GM19043 (cell line): ENCODE data around the gene CLDN7.

Source experiments
- ATAC-seq: cut with Tn5 transposase; IDR thresholded peaks from one replicate; pipeline ENCODE4 v1.9.1; 2021; ENCODE audit warnings: low read depth; ENCODE audit not compliant: unreplicated experiment

CLDN7 gene

DNA sequence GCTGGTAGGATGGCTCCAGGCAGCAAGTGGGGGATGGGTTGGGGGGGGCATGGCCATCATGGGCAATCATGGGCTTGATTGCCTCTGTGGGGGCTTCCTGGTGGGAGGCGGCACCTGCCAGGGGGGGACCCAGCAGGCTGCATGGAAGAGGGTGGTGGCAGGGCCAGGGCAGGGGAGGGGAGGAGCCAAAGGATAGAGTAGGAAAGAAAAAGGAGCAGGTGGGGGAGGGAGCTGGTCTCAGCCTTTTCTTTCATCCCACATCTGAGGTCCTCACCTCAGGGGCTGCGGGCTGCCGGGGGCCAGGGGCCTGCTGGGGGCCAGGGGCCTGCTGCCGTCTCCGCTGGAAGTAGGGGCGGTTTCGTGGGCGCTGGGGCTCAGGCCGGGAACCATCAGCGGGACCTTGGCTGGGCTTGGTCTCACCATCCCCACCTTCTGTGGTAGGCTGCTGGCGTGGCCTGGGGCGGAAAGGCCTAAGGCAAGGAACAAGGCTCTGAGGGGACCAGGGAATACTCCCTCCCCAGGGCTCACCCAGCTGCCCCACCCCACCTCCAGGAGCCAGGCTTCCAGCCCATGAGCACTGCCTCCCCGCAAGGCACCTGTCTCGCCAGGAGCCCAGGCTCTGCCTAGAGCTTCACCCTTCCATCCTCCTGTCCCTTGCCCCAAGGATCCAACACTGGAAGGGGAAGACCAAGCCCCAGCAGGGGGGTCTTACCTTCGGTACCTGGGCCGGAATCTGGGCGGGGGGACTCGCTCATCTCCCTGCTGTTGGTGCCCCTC, 27.2 kb upstream of the CLDN7 start:
- no peak for ATAC-seq

DNA sequence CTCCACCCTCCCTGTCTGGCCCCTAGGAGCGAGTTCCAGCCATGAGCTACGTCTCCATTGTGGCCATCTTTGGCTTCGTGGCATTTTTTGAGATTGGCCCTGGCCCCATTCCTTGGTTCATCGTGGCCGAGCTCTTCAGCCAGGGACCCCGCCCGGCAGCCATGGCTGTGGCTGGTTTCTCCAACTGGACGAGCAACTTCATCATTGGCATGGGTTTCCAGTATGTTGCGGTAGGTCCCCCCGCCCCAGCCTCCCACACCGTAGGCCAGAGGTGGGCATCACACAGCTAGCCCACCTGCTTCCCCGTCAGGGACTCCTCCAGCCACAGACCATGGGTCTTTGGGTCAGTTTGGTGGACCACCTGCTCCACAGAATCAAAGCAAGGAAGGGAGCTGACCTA, 23.4 kb upstream of the CLDN7 start:
- ATAC-seq = no peak

DNA sequence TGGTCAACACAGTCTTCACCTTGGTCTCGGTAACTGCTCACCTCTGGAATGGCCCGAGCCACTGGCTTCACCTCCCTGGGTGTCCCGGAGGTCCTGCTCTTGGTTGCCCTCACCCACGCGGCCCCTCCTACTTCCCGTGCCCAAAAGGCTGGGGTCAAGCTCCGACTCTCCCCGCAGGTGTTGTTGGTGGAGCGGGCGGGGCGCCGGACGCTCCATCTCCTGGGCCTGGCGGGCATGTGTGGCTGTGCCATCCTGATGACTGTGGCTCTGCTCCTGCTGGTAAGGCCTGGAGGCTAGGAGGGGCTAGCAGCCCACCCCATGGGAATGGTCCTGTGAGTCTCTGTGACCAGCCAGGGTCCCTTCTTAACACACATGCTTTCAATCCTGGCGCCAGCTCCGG, 22.6 kb upstream of the CLDN7 start:
- ATAC-seq = no peak

DNA sequence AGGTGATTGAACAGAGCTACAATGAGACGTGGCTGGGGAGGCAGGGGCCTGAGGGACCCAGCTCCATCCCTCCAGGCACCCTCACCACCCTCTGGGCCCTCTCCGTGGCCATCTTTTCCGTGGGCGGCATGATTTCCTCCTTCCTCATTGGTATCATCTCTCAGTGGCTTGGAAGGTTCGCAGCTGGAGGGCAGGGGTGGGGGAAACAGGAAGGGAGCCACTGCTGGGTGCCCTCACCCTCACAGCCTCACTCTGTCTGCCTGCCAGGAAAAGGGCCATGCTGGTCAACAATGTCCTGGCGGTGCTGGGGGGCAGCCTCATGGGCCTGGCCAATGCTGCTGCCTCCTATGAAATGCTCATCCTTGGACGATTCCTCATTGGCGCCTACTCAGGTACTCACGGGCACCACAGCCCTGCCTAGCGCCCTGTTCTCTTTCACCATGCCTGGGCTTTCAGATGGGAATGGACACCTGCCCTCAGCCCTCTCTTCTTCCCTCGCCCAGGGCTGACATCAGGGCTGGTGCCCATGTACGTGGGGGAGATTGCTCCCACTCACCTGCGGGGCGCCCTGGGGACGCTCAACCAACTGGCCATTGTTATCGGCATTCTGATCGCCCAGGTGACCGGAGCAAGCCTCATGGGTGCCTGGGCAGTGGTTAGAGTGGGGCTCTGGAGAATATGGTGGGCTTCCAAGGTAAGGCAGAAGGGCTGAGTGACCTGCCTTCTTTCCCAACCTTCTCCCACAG, 21.4 kb upstream of the CLDN7 start:
- ATAC-seq = no peak

DNA sequence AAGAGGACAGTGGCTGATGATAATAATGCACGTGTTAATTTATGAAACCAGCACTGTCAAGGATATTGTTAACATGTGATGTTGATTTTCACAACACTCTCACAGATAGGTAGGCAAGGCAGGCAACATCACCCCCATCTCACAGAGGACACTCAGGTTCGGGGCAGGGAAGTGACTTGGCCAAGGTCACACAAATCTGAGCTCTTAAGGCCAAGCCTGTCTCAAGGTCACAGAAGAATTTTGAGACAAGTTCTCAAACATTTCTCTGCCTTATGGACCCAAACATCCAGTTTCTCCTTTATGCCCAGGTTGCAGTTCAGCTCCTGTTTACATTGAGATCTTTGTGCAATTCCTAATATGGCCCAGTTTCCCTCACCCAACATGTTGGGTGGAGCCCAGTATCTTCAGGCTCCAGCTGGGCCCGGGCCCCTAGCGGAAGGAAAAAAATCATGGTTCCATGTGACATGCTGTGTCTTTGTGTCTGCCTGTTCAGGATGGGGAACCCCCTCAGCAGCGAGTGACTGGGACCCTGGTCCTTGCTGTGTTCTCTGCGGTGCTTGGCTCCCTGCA, 20.6 kb upstream of the CLDN7 start:
- no peak for ATAC-seq

DNA sequence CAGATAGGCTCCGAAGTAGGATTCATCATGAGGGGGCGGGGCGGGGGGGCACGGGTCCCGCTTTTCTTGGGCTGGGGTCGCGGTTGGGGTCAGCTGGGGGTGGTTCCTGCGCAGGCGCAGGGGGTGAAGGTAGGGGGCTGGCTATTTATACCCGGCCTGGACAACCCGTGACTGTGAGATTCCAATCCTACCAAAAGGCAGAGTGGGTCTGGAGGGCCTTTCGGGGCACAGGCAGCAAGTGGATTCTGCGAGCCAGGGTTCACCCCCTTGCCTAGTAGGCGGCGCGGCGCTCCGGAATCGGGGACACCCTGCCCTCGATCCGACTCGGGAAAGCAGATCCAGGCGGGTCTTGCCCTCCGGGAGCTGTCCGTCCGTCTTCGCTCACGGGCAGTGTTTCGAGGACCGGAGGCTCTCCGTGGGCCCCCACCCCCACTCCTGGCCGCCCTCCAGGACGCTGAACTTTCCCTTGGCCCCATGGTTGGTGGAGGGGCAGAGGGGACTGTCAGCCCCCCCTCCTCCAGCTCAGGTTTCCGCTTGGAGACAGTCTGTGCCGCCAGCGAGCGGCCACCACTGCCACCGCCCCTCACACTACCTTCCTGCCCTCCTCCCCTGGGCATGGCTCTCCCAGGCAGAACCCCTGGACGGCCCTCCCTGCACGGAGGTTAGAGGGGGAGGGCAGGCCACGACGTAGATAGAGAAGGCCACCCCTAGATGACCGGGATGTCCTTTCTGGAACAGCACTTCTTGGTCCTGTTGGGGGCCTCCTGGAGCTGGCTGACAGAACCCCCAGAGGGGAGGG, 19.9 kb upstream of the CLDN7 start:
- no peak for ATAC-seq

DNA sequence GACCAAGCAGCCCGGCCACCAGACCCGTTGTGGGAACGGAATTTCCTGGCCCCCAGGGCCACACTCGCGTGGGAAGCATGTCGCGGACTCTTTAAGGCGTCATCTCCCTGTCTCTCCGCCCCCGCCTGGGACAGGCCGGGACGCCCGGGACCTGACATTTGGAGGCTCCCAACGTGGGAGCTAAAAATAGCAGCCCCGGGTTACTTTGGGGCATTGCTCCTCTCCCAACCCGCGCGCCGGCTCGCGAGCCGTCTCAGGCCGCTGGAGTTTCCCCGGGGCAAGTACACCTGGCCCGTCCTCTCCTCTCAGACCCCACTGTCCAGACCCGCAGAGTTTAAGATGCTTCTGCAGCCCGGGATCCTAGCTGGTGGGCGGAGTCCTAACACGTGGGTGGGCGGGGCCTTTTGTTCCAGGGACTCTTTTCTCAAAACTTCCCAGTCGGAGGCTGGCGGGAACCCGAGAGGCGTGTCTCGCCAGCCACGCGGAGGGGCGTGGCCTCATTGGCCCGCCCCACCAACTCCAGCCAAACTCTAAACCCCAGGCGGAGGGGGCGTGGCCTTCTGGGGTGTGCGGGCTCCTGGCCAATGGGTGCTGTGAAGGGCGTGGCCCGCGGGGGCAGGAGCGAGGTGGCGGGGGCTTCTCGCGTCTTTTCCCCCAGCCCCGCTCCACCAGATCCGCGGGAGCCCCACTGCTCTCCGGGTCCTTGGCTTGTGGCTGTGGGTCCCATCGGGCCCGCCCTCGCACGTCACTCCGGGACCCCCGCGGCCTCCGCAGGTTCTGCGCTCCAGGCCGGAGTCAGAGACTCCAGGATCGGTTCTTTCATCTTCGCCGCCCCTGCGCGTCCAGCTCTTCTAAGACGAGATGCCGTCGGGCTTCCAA, 19.0 kb upstream of the CLDN7 start, which contains the start of gene SLC2A4:
Gene SLC2A4 (plus strand): TSS at position 645 of the 879 bp plus-strand sequence. CDS start 217 bp downstream, at position 862.
- no peak for ATAC-seq

DNA sequence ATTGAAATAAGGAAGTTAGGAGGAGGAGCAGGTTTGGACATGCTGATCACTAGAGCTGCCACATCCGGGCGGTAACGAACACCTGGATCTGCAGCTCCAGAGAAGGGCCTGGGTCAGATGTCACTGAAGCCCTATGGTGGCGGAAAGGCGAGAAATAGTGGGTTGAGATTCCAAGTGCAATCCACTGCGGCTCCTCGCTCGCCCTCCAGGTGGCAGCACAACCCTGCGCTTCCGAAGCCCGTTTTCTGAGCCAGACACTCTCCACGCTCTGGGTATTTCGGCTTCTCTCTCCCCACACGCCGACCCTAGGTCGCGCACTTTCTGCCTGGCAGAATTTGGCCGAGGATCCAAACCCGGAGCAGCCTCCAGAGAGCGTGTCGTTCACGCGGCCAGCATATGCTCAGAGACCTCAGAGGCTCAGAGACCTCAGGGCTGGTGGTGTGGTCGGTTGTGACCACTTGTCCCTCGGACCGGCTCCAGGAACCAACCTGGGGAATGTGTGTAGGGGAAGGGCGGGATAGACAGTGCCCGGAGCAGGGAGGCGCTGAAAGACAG, 18.3 kb upstream of the CLDN7 start:
- ATAC-seq = no peak

DNA sequence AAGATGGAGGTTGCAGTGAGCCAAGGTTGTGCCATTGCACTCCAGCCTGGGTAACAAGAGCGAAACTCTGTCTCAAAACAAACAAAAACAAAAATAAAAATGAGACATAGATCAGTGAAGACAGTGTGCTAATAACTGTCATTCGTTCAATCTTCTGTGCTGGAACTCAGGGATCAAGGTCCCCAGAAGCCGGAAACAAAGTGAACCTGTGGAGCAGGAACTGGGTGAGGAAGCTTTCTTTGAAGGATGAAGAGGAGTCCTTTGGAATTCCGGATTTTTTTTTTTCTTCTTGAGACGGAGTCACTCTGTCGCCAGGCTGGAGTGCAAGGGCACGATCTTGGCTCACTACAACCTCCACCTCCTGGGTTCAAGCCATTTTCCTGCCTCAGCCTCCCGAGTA, 17.2 kb upstream of the CLDN7 start:
- no peak for ATAC-seq

DNA sequence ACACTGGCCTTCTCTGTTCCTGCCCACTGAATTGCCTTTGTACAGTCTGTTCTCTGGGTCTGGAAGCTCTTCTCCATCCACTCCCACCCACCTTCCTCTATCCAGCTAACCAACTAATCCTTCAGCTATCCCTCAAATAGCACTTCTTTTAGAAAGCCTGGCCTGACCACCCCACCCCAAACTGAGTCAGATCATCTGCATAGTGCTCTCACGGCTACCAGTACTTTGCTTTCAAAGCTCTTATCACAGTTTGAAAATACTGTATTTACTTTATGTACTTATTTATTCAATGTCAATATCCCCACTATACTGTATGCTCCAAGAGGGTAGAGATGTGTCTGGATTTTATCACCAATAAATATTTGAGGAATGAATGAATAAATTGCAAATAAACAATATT, 4.5 kb upstream of the CLDN7 start:
- no peak for ATAC-seq

DNA sequence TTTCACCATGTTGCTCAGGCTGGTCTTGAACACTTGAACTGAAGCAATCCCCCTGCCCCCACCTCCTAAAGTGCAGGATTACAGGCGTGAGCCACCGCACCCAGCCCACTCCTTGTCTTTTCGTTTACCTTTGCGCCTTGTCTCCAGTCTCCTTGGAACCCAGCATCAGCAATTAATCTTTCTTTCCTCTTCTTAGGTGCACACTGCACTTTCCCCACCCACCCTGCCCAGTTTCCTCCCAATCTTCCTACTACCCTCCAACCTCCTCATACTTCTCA, 1.5 kb upstream of the CLDN7 start:
- ATAC-seq = no peak

DNA sequence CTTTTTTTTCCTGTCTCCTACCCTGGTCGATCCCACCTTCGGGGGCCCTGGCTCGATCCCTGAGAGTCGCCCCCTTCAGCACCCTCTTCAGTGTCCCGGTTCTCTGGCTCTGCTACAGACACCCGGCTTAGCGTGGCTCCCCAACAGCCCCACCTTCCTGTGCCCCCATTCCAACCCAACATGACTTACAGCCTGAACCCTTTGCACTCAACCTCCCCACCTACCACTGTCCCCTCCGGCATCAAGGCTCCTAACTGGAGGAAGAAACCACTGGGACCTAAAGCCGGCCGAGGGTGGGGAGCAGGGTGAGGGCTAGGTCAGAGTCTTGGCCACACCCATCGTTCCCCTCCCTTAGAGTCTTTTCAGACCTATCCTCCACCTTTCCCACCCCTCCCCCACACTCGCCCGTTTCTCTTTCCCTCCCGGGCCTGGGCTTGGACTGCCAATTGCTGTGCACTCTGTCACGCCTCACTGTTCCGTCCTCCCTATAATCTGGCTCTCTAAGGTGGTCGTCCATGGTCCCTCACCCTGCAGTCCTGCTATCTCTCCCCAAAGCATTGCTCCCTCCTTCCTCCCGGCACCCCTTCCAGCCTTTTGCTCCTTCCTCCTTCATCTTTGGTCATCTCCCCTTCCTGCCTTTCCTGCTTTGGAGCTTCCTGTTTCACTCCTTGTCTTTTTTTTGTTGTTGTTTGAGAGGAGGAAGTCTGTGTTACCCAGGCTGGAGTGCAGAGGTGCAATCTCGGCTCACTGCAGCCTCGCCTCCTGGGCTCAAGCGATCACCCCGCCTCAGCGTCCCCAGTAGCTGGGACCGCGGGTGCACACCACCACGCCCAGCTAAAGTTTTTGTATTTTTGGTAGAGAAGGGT, 890 bp upstream of the CLDN7 start:
- ATAC-seq = no peak

DNA sequence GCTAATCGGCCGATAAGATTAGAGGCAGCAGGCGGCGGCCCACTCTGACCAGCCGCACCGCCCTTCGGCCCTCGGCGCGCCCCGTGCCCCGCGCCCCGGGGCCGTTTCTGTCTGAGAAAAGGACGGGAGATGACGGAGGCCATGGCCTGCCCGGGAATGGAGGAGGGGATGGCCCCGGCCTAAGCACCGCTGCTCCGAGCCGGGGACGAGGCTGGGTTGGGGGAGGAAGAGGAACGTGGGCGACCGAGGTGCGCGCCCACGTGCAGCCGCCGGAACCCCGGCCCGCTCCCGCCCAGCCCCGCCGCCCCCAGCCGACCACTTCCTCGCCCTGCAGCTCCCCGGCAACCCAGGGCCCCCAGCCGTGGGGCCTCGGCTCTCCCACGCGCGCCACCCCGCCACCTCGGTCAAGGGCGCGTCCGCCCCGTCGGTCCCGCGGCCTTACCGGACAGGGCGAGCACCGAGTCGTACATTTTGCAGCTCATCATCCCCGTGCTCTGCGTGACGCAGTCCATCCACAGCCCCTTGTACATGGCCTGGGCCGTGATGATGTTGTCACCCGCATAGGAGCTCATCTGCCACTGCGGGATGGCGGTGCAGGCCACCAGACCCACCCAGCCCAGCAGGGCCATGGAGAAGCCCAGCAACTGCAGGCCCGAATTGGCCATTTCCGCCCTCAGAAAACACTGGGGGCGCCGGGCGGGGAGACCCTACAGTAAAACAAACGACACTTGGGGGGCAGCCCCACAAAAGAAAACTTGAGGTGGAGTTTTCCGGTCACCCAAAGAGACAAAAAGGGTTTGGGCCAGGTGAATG, 693 bp downstream of the CLDN7 start:
- ATAC-seq = no peak

DNA sequence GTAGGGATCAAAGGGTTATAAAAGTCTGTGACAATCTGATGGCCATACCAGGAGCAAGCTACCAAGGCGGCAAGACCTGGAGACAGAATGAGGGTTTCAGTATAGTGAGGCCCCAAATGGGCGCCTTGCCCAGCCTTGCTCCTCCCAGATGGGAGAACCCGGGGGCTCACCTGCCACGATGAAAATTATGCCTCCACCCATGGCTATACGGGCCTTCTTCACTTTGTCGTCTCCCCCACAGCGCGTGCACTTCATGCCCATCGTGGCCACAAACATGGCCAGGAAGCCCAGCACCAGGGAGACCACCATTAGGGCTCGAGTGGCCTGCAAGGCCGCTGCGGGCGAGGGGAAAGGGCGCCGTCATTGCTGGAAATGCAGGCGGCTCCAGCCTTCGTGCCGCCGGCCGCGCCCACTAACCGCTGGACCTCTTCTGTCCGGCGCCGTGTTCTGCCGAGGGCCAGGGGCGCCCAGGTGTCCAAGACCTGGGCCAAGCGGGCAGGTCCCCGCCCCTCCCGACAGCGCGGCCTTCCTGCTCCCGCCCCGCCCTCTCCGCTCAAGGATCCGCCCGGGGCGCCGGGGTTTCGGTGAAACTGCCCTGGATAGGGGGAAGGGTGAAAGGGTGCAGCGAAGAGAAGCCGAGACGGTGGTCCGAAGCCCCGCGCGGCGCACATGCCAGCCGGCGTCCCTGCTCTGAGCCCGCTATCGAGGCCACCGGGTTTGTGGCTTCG, 1.5 kb downstream of the CLDN7 start:
- ATAC-seq = no peak

DNA sequence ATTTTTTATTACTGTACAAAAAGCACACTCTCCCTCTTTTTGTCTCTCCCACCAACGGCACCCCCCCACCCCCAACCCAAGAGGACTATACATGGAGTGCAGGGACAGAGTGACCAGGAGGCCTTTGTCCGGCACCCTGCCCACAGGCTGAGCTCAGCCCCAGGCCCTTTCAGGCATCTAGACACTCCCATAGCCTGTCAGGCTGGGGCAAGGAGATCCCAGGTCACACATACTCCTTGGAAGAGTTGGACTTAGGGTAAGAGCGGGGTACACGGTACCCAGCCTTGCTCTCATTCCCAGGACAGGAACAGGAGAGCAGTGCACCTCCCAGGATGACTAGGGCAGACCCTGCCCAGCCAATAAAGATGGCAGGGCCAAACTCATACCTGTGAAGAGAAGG, 2.1 kb downstream of the CLDN7 start:
- ATAC-seq = no peak

DNA sequence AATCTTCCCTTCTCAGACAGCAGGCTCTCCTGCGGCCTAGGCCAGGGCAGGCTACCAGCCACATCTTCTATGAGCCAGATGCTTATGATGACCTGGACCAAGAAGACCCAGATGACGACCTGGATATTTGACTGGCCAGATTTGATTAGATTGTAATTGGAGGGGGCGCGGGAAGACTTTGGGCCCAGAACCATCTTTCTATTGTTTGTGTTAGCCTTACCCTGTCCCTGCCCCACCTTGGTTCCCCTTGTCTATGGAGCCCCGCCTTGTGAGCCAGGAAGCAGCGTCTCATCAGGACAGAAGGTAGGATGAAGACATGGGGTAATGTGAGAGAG, 2.8 kb downstream of the CLDN7 start:
- ATAC-seq = no peak

DNA sequence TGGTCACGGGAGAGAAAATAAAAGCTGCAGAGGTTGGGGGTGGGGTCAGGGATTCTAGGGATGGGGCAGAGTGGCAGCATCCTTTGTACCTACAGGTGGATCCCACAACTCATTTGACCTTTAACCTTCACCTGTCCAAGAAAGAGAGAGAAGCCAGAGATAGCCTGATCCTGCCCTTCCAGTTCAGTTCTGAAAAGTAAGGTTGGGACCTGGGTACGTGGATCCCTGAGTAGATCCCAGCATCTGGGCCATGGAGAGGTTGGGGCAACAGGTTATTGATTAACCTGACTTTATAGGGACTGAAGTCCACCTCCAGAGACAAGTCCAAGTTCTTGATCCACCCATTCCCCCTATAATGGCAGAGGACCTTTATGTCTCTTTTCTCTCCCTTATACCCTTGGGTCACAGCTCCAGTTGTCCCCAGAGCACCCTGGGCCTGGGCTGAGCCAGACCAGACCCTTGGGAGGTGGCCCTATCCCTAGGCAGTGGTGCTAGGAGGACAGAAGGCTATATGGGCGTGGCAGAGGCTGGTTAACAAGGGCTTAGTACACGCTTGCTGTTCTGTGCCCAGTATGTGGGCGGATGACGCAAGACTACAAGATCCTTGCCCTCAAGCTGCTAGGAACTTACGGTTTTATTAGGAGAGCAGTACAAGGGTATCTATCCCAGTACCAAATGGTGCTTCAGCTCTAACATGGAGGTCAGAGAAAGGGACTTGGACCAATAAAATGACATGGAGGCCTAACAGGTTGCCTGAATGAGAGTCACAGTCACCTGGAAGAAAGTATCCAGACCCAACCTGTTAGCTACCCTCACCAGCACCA, 3.3 kb downstream of the CLDN7 start:
- ATAC-seq = no peak
